Measurements from ENCODE around the gene PDE4B. TPM values are rescaled to one million over a fixed set of nuclear protein-coding genes. Genes with fewer than 3 reads are reported as not detected.

Gene PDE4B
- polyA plus RNA-seq, 1 donor (not counting 4 experiments of a cell fraction or from before 2014, with no cell fraction given) = 0.29 TPM

DNA sequence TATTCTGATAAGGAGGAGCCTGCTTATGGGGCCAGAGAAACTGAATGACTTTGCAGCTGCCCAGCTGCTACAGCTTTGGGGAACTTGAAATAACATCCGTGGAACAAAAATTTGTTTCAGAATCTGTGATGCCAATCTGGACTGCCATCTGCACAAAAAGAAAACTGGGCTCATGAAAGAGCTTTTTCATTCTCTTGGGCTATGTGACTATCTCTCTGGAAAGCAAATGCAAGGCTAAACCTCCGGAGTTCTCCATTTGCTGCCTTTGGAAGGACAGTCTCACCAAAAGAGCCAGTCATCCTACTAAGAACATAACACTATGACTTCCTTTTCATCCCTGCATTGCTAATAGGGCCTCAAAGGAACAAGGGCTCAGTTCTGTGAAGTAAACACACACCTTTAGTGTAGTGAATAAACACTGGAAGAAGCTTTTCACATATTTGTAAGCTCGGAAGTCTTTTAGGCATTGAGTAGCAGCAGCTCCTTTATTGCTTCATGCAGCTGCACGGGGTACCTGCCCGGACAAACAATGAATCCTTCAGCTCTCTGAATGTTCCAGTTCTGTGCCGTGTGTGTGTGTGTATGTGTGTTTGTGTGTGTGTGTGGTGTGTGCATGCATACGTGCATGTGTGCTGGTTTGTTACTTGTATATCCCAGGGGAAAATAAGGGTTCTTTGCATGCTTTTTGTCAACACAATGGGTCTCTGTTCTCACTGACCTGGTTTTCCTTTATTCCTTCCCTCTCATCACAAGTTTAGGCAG lies 485.7 kb downstream of the PDE4B start:
- H3K27me3 ChIP-seq (ENCODE audit: control insufficient read depth, extremely low read depth, insufficient read depth, low read length) = no peaks in the 10 kb centered on the region
- no peak overlapping the region for H3K4me2 ChIP-seq (ENCODE audit: control insufficient read depth, extremely low read depth, insufficient read depth, low read depth, low read length)
- H3K79me2 ChIP-seq (ENCODE audit: control insufficient read depth, insufficient read depth, low read length) = no peaks in the 10 kb centered on the region
- no peak overlapping the region for H3K27ac ChIP-seq (ENCODE audit: control insufficient read depth, insufficient read depth, low read length)
- no peak for TF ChIP-seq EZH2 (IDR thresholded peaks at IDR 0.05; ENCODE audit: low read length)
- TF ChIP-seq, protein P1, sequence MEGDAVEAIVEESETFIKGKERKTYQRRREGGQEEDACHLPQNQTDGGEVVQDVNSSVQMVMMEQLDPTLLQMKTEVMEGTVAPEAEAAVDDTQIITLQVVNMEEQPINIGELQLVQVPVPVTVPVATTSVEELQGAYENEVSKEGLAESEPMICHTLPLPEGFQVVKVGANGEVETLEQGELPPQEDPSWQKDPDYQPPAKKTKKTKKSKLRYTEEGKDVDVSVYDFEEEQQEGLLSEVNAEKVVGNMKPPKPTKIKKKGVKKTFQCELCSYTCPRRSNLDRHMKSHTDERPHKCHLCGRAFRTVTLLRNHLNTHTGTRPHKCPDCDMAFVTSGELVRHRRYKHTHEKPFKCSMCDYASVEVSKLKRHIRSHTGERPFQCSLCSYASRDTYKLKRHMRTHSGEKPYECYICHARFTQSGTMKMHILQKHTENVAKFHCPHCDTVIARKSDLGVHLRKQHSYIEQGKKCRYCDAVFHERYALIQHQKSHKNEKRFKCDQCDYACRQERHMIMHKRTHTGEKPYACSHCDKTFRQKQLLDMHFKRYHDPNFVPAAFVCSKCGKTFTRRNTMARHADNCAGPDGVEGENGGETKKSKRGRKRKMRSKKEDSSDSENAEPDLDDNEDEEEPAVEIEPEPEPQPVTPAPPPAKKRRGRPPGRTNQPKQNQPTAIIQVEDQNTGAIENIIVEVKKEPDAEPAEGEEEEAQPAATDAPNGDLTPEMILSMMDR (optimal IDR thresholded peaks at IDR 0.05 in 1 of 3, IDR thresholded peaks at IDR 0.05 in 1 of 3, conservative IDR thresholded peaks at IDR 0.05 in 1 of 3; ENCODE audit: extremely low read depth in 1 of 3, insufficient read depth in 2 of 3, low read length in 3 of 3) = no peak
- no peaks in the 10 kb centered on the region for H3K9me1 ChIP-seq (ENCODE audit: control insufficient read depth, extremely low read depth, insufficient read depth, low read length)
- no peak overlapping the region for H3K4me3 ChIP-seq (ENCODE audit: control insufficient read depth in 2 of 3, extremely low read depth in 1 of 3, insufficient read depth in 2 of 3, low read depth in 1 of 3, low read length in 3 of 3)
- H4K20me1 ChIP-seq (ENCODE audit: control insufficient read depth, extremely low read depth, insufficient read depth, low read length) = no peaks in the 10 kb centered on the region
- peak overlapping the region; percentile 3 for H2AFZ ChIP-seq (ENCODE audit: control insufficient read depth, low read length)
- H3K9ac ChIP-seq (ENCODE audit: control insufficient read depth, extremely low read depth, insufficient read depth, low read length) = no peak overlapping the region
- H3K36me3 ChIP-seq (ENCODE audit: control insufficient read depth in 2 of 2, extremely low read depth in 1 of 2, insufficient read depth in 2 of 2, low read length in 2 of 2) = no peaks in the 10 kb centered on the region
- no peak for FAIRE-seq
- dilution Hi-C loops (cut with MboI; ENCODE audit: extremely low pct_ligation_motif_present, low sequenced_read_pairs) = no loop called here
- peaks cover 24% of the 10 kb centered on the region for H3K4me1 ChIP-seq (ENCODE audit: control insufficient read depth, extremely low read depth, insufficient read depth, low read length)
- no peaks in the 10 kb centered on the region for H3K9me3 ChIP-seq (ENCODE audit: control insufficient read depth, low read depth, low read length)
- no peak for DNase-seq (ENCODE audit: low read depth, low spot score)

DNA sequence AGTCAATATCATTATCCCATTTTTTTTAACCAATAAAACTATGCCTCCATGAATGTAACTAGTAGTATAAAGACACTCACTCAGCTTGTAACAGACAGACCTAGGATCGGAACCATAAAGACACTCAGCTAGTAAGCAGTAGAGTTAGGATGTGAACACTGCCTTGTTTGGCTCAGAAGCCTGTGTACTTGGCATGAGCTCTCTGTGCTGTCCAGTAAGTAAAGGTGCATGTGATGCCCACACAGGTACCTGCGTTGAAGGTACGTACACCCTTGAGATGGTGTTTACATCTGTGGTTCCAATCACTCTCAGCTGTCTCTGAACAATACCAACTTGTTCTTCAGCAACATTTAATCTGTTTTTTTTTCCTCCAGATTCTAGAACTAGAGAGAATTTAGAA lies 489.1 kb downstream of the PDE4B start:
- Histone ChIP-seq H3K9me3 (ENCODE audit: control insufficient read depth, low read depth, low read length) (no peaks in the 10 kb centered on the region), H4K20me1 (ENCODE audit: control insufficient read depth, extremely low read depth, insufficient read depth, low read length) (no peaks in the 10 kb centered on the region), H3K79me2 (ENCODE audit: control insufficient read depth, insufficient read depth, low read length) (no peaks in the 10 kb centered on the region), H3K4me2 (ENCODE audit: control insufficient read depth, extremely low read depth, insufficient read depth, low read depth, low read length) (no peak overlapping the region), H3K4me3 (ENCODE audit: control insufficient read depth in 2 of 3, extremely low read depth in 1 of 3, insufficient read depth in 2 of 3, low read depth in 1 of 3, low read length in 3 of 3) (no peak overlapping the region), H2AFZ (ENCODE audit: control insufficient read depth, low read length) (no peak overlapping the region), H3K36me3 (ENCODE audit: control insufficient read depth in 2 of 2, extremely low read depth in 1 of 2, insufficient read depth in 2 of 2, low read length in 2 of 2) (no peaks in the 10 kb centered on the region), H3K4me1 (ENCODE audit: control insufficient read depth, extremely low read depth, insufficient read depth, low read length) (peaks cover 27% of the 10 kb centered on the region), H3K9ac (ENCODE audit: control insufficient read depth, extremely low read depth, insufficient read depth, low read length) (peak overlapping the region; percentile 10), H3K9me1 (ENCODE audit: control insufficient read depth, extremely low read depth, insufficient read depth, low read length) (no peaks in the 10 kb centered on the region), H3K27ac (ENCODE audit: control insufficient read depth, insufficient read depth, low read length) (no peak overlapping the region), H3K27me3 (ENCODE audit: control insufficient read depth, extremely low read depth, insufficient read depth, low read length) (no peaks in the 10 kb centered on the region)
- dilution Hi-C loops (cut with MboI; ENCODE audit: extremely low pct_ligation_motif_present, low sequenced_read_pairs) = no loop called here
- FAIRE-seq (no peak), DNase-seq (ENCODE audit: low read depth, low spot score) (no peak)
- TF ChIP-seq, protein P1 (optimal IDR thresholded peaks at IDR 0.05 in 1 of 3, IDR thresholded peaks at IDR 0.05 in 1 of 3, conservative IDR thresholded peaks at IDR 0.05 in 1 of 3; ENCODE audit: extremely low read depth in 1 of 3, insufficient read depth in 2 of 3, low read length in 3 of 3) = no peak
- TF ChIP-seq EZH2 (IDR thresholded peaks at IDR 0.05; ENCODE audit: low read length) = no peak

Measured in keratinocyte (primary cell).